ENCODE results near the gene POLR1A. TPM values are rescaled to one million over a fixed set of nuclear protein-coding genes. Genes with fewer than 3 reads are reported as not detected.
"Not testable (repeated sequence)": the region's sequence is repeated elsewhere in the genome, so short reads cannot be mapped to it uniquely, and the experiment has no call there.

POLR1A gene
- total RNA-seq, 1 donor from 2014 or later, result 17.2 TPM

GRCh38 chr2:85994421-85994777 lies 111.3 kb downstream of the POLR1A start:
- no peaks in the 10 kb centered on the region for H3K36me3 ChIP-seq
- H3K27ac ChIP-seq, result peak overlapping the region; percentile 46
- no peaks in the 10 kb centered on the region for H3K9me3 ChIP-seq
- H3K27me3 ChIP-seq, result no peaks in the 10 kb centered on the region
- peaks cover 58% of the 10 kb centered on the region for H3K4me1 ChIP-seq
- peak in 1 of 2 donors; percentile 64 for DNase-seq (ENCODE audit: extremely low spot score in 2 of 2)
- intact Hi-C loops (cut with DNase I), result loop anchor here (10.0 kb wide), 1 partner anchor 80 kb away; no protein-coding TSS in a partner anchor
- H3K4me3 ChIP-seq, result no peak overlapping the region
- no peak for TF ChIP-seq POLR2AphosphoS5 (IDR thresholded peaks at IDR 0.05; ENCODE audit: insufficient read depth in 1 of 2, low read depth in 1 of 2)
- no peak for TF ChIP-seq CTCF (IDR thresholded peaks at IDR 0.05)
- no peak for TF ChIP-seq POLR2A (IDR thresholded peaks at IDR 0.05)

GRCh38 chr2:85992611-85993010 lies 113.1 kb downstream of the POLR1A start:
- Histone ChIP-seq H3K36me3 (no peaks in the 10 kb centered on the region), H3K27me3 (no peaks in the 10 kb centered on the region), H3K4me3 (no peak overlapping the region), H3K9me3 (no peaks in the 10 kb centered on the region), H3K27ac (no peak overlapping the region), H3K4me1 (peaks cover 55% of the 10 kb centered on the region)
- intact Hi-C loops (cut with DNase I), result loop anchor here (10.0 kb wide), 1 partner anchor 82 kb away; no protein-coding TSS in a partner anchor
- TF ChIP-seq POLR2A (IDR thresholded peaks at IDR 0.05) (no peak), POLR2AphosphoS5 (IDR thresholded peaks at IDR 0.05; ENCODE audit: insufficient read depth in 1 of 2, low read depth in 1 of 2) (no peak), CTCF (IDR thresholded peaks at IDR 0.05) (no peak)
- peak in 1 of 2 donors; percentile 12 for DNase-seq (ENCODE audit: extremely low spot score in 2 of 2)

DNA sequence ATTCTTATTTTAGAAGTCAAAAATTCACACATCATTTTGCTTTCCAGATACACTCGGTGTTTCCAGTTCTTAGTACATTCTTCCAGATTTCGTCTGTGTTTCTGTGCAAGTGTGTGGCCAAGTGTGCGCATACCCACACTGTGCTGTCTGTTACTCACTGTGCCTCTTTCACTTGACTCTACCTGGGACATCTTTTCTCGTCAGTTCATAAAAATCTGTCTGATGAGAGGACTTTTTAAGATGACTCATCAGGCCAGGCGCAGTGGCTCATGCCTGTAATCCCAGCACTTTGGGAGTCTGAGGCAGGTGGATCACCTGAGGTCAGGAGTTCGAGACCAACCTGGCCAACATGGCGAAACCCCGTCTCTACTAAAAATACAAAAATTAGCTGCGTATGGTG lies 113.6 kb downstream of the POLR1A start:
- not testable (repeated sequence) for H3K36me3 ChIP-seq, H3K4me3 ChIP-seq, H3K27ac ChIP-seq, H3K9me3 ChIP-seq, H3K27me3 ChIP-seq
- intact Hi-C loops (cut with DNase I), result loop anchor here (10.0 kb wide), 1 partner anchor 83 kb away; no protein-coding TSS in a partner anchor
- peak in 1 of 2 donors; percentile 6 for DNase-seq (ENCODE audit: extremely low spot score in 2 of 2)
- peaks cover 54% of the 10 kb centered on the region for H3K4me1 ChIP-seq

GRCh38 chr2:85990084-85990483 lies 115.6 kb downstream of the POLR1A start:
- intact Hi-C loops (cut with DNase I), result loop anchor here (10.0 kb wide), 1 partner anchor 85 kb away; no protein-coding TSS in a partner anchor
- no peak overlapping the region for H3K27ac ChIP-seq
- no peak overlapping the region for H3K4me3 ChIP-seq
- no peaks in the 10 kb centered on the region for H3K27me3 ChIP-seq
- peak in 1 of 2 donors; percentile 40 for DNase-seq (ENCODE audit: extremely low spot score in 2 of 2)
- no peaks in the 10 kb centered on the region for H3K9me3 ChIP-seq
- peaks cover 34% of the 10 kb centered on the region for H3K4me1 ChIP-seq
- no peak for TF ChIP-seq POLR2AphosphoS5 (IDR thresholded peaks at IDR 0.05; ENCODE audit: insufficient read depth in 1 of 2, low read depth in 1 of 2)
- no peak for TF ChIP-seq CTCF (IDR thresholded peaks at IDR 0.05)
- no peak for TF ChIP-seq POLR2A (IDR thresholded peaks at IDR 0.05)
- H3K36me3 ChIP-seq, result no peaks in the 10 kb centered on the region

- TF ChIP-seq POLR2AphosphoS5 (IDR thresholded peaks at IDR 0.05; ENCODE audit: insufficient read depth in 1 of 2, low read depth in 1 of 2) (no peak), POLR2A (IDR thresholded peaks at IDR 0.05) (no peak), CTCF (IDR thresholded peaks at IDR 0.05) (no peak)
- H3K27me3 ChIP-seq, result no peaks in the 10 kb centered on the region
- no peaks in the 10 kb centered on the region for H3K36me3 ChIP-seq
- H3K27ac ChIP-seq, result peak overlapping the region; percentile 80
- H3K4me3 ChIP-seq, result no peak overlapping the region
- DNase-seq (ENCODE audit: extremely low spot score in 2 of 2), result peak in 1 of 2 donors; percentile 12
- no peaks in the 10 kb centered on the region for H3K9me3 ChIP-seq
- intact Hi-C loops (cut with DNase I), result no loop called here
- peaks cover 30% of the 10 kb centered on the region for H3K4me1 ChIP-seq
These were observed 116.3 kb downstream of the POLR1A start for GRCh38 chr2:85989288-85989865.
